Panc1 (cell line): Measurements from ENCODE around the gene TMCO1. TPM values are rescaled to one million over a fixed set of nuclear protein-coding genes. Genes with fewer than 3 reads are reported as not detected.

ENCODE experiments used
- ATAC-seq: fragments of 200-7000 bp; cut with Tn5 transposase; 2 replicates; pipeline ENCODE4 v1.9.1; 2020; ENCODE audit warnings: mild to moderate bottlenecking, moderate library complexity
- BruUV-seq: library from RNA; stranded (reverse); fragments of 400-500 nt; replicated peaks from 2 replicates; lab custom pipeline; 2021; lab: Mats Ljungman, UMichigan
- CTCF ChIA-PET: fragments of 300-600 bp; sonication (Branson Sonifier 250); formaldehyde crosslinking; loops from one replicate; lab custom pipeline; 2022; ENCODE audit warnings: antibody characterized with exemption; lab: Charles Lee
- POLR2A ChIA-PET: fragments of 300-600 bp; sonication (Branson Sonifier 250); formaldehyde crosslinking; loops from one replicate; lab custom pipeline; 2022; ENCODE audit warnings: antibody characterized with exemption; lab: Charles Lee
- DNase-seq: peaks from one replicate; pipeline ENCODE4 v3.0.0-alpha.2; 2010; ENCODE audit warnings: low read depth, low spot score
- H3K27ac ChIP-seq: 2 replicates; pipeline ENCODE4 v1.5.1; 2011; ENCODE audit warnings: mild to moderate bottlenecking, low read length, inconsistent platforms
- H3K27me3 ChIP-seq: fragments of 200-500 bp; sonication (Bioruptor generic); 2 replicates; pipeline ENCODE4 v1.6.0; 2014; ENCODE audit warnings: low read length, inconsistent platforms; ENCODE audit not compliant: control insufficient read depth, insufficient read depth
- H3K36me3 ChIP-seq: fragments of 200-500 bp; sonication (Bioruptor generic); 2 replicates; pipeline ENCODE4 v1.5.1; 2014; ENCODE audit warnings: inconsistent platforms, mild to moderate bottlenecking, low read length, moderate library complexity; ENCODE audit not compliant: control insufficient read depth, insufficient read depth
- H3K4me1 ChIP-seq: 2 replicates; pipeline ENCODE4 v1.5.1; 2011; ENCODE audit warnings: inconsistent platforms, mild to moderate bottlenecking, low read length, moderate library complexity; ENCODE audit not compliant: control insufficient read depth, insufficient read depth
- H3K4me3 ChIP-seq, 2 experiments: 2 replicates each; pipeline ENCODE4 v1.5.1; 2011 to 2012; ENCODE audit warnings: low read depth in 2 of 2, low read length in 2 of 2, mild to moderate bottlenecking in 2 of 2, inconsistent platforms in 1 of 2, moderate library complexity in 1 of 2
- H3K9me3 ChIP-seq: fragments of 200-500 bp; sonication (Bioruptor generic); 2 replicates; pipeline ENCODE4 v1.5.1; 2014; ENCODE audit warnings: low read depth, mild to moderate bottlenecking, inconsistent platforms, low read length, moderate library complexity; ENCODE audit not compliant: control insufficient read depth, insufficient read depth
- CTCF ChIP-seq: fragments of 450-650 bp; IDR thresholded peaks from 2 replicates; pipeline ENCODE4 v1.5.1; 2017; ENCODE audit warnings: mild to moderate bottlenecking
- POLR2AphosphoS5 ChIP-seq: IDR thresholded peaks from 2 replicates; pipeline ENCODE4 v1.6.1; 2012; ENCODE audit warnings: mild to moderate bottlenecking, low read depth, low read length, moderate library complexity
- REST ChIP-seq, 2 experiments: IDR thresholded peaks; 2 replicates each; pipeline ENCODE4 v1.6.1; 2011 to 2012; ENCODE audit warnings: low read depth in 2 of 2, control low read depth in 1 of 2, low read length in 1 of 2, mild to moderate bottlenecking in 1 of 2, moderate library complexity in 1 of 2; ENCODE audit not compliant: insufficient read depth in 1 of 2
- SIN3A ChIP-seq: IDR thresholded peaks from 2 replicates; pipeline ENCODE4 v1.6.1; 2012; ENCODE audit warnings: low read depth, mild to moderate bottlenecking, low read length, moderate library complexity, borderline replicate concordance; ENCODE audit not compliant: insufficient read depth
- TCF7L2 ChIP-seq: IDR thresholded peaks from 2 replicates; pipeline ENCODE4 v1.6.1; 2011; ENCODE audit warnings: mild to moderate bottlenecking, low read depth, low read length, inconsistent platforms
- in situ Hi-C: cut with HindIII; loops from 2 replicates; pipeline ENCODE4 v1.10.0; 2016; ENCODE audit warnings: low sequenced_read_pairs, low pct_unique_long_range_greater_than_20kb
- intact Hi-C: fragments of 100-400 bp; cut with micrococcal nuclease; formaldehyde crosslinking; loops from one replicate; pipeline ENCODE4 v1.10.0; 2022; ENCODE audit not compliant: unreplicated experiment
- total RNA-seq: library from RNA; stranded (reverse); gene quantifications from one replicate; pipeline ENCODE4 v1.2.1, GENCODE V29; 2021; ENCODE audit not compliant: unreplicated experiment

Gene TMCO1
- total RNA-seq, 1 experiment from 2014 or later, result 103 TPM

DNA sequence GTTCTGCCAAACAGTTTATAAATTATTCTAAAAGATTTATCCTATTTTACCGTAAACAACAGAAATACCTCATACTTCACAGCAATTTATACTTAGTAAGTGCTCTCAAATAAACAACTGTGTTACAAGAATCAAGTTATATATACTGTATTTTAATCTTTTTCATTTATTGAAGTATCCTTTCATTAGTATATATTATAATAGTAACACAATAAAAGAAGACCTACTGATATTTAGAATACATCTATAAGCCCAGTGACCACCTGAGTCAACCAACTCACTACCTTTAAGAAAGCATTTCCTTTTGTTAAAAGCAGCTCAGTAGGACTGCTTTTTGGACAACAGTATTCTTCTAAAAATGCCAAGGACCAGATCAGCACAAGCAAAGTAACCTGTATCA lies 5.9 kb downstream of the TMCO1 start:
- intact Hi-C loops (no loop called here), in situ Hi-C loops (no loop called here)
- Histone ChIP-seq H3K4me1 (no peaks in the 10 kb centered on the region), H3K27me3 (no peaks in the 10 kb centered on the region), H3K27ac (no peak overlapping the region), H3K36me3 (peaks cover 26% of the 10 kb centered on the region; the same call in 1 of the 2 replicates), H3K9me3 (no peaks in the 10 kb centered on the region), H3K4me3 (no peak overlapping the region)
- BruUV-seq, result no TSS peak
- CTCF ChIA-PET, result no interaction called here
- ATAC-seq (no peak), DNase-seq (no peak)
- POLR2A ChIA-PET, result no interaction called here
- TF ChIP-seq REST (IDR thresholded peaks at IDR 0.05; ENCODE audit: insufficient read depth in 1 of 2, low read depth in 2 of 2, low read length in 1 of 2) (no peak), CTCF (no peak), POLR2AphosphoS5 (no peak), TCF7L2 (no peak), SIN3A (no peak)

- TF ChIP-seq POLR2AphosphoS5 (no peak), REST (IDR thresholded peaks at IDR 0.05; ENCODE audit: insufficient read depth in 1 of 2, low read depth in 2 of 2, low read length in 1 of 2) (no peak), CTCF (no peak), SIN3A (no peak)
- in situ Hi-C loops, result no loop called here
- no TSS peak for BruUV-seq
- Histone ChIP-seq H3K4me1 (no peaks in the 10 kb centered on the region), H3K27me3 (no peaks in the 10 kb centered on the region), H3K27ac (no peak overlapping the region), H3K36me3 (peaks cover 20% of the 10 kb centered on the region; the same call in 1 of the 2 replicates), H3K4me3 (no peak overlapping the region), H3K9me3 (no peaks in the 10 kb centered on the region)
- no peak for ATAC-seq
- DNase-seq, result no peak
- ChIA-PET POLR2A (no interaction called here), CTCF (no interaction called here)
- intact Hi-C loops, result no loop called here
Measured at GRCh38 chr1:165759095-165759494, 9.6 kb downstream of the TMCO1 start.
